ENCODE measurements around the gene ATP9B.

Gene ATP9B

DNA sequence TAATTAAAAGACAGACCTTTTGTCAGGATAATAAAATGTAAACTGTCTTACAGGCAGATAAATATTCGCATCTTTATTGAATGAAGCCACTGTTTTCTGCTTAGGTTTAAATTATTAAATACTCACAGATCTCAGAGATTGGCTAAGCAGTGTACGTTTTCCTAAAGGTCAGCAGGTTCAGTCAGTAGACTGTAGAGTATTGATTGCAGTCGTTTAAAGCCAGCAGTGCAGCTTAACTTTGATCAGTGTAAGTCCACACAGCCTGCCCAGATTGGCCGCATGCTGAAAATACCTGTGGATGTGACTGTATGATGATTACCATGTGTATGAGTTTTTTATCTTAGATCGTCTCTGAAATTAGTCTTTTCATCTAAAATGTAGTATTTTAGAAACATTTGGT, 42.3 kb downstream of the ATP9B start:
- no peak overlapping the region for H3K27ac ChIP-seq
- TF ChIP-seq, protein P1, sequence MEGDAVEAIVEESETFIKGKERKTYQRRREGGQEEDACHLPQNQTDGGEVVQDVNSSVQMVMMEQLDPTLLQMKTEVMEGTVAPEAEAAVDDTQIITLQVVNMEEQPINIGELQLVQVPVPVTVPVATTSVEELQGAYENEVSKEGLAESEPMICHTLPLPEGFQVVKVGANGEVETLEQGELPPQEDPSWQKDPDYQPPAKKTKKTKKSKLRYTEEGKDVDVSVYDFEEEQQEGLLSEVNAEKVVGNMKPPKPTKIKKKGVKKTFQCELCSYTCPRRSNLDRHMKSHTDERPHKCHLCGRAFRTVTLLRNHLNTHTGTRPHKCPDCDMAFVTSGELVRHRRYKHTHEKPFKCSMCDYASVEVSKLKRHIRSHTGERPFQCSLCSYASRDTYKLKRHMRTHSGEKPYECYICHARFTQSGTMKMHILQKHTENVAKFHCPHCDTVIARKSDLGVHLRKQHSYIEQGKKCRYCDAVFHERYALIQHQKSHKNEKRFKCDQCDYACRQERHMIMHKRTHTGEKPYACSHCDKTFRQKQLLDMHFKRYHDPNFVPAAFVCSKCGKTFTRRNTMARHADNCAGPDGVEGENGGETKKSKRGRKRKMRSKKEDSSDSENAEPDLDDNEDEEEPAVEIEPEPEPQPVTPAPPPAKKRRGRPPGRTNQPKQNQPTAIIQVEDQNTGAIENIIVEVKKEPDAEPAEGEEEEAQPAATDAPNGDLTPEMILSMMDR (conservative IDR thresholded peaks at IDR 0.05) = no peak

GRCh38 chr18:79117385-79117784, 48.2 kb downstream of the ATP9B start:
- no peak overlapping the region for H3K27ac ChIP-seq
- TF ChIP-seq, protein P1 (conservative IDR thresholded peaks at IDR 0.05) = no peak

DNA sequence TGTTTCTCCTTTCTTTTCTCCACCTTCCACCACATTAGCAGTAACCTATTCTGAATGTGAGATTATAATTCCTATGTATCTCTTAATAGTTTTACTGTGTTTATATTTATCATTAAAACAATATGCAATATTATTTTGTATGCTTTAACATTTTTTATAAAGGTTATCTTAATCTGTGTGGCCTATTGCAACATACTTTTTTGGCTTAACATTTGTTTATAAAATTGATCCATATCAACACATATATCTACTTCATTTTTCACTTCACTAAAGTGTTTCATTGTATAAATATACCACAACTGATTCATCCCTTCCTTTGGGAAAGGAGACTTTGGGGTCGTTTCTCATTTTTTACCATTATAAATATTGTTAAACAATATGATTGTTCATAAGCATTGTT, 48.6 kb downstream of the ATP9B start:
- H3K27ac ChIP-seq = no peak overlapping the region
- TF ChIP-seq, protein P1 (conservative IDR thresholded peaks at IDR 0.05) = no peak

GRCh38 chr18:79118797-79119196, 49.6 kb downstream of the ATP9B start:
- TF ChIP-seq, protein P1 (conservative IDR thresholded peaks at IDR 0.05) = no peak
- H3K27ac ChIP-seq = no peak overlapping the region

DNA sequence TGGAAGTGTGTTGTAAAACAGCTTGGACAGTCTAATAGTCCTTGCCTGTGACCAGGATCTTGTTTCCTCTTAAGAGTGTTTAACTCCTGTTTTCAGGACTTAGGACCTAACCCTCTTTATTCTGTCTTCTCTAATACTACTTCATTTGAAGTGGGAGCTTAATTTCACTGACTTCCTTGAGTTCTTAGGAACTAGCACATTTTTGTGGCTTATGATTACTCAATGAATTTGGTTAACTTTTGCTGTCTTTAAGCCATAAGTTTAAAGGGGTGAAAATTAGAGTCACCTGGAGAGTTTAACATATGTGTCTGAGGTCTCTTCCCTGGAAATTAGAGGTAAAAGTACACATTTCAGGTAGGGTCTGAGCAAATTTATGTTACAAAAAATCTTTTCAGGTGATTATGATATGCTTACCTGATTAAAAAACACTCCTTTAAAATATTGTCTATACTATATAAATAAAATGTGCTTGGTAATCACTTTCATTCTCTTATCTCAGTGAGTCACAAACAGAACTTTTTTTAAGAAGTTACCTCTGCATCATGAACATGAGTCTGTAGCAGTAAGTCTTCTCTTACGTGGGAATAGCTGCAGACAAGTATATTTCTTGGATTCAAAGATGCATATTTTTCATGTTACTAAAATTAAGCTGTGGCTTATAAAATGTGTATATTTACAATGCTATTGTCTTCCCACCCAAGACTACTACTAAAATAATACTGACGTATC, 52.7 kb downstream of the ATP9B start:
- H3K27ac ChIP-seq = no peak overlapping the region
- TF ChIP-seq, protein P1 (conservative IDR thresholded peaks at IDR 0.05) = no peak

DNA sequence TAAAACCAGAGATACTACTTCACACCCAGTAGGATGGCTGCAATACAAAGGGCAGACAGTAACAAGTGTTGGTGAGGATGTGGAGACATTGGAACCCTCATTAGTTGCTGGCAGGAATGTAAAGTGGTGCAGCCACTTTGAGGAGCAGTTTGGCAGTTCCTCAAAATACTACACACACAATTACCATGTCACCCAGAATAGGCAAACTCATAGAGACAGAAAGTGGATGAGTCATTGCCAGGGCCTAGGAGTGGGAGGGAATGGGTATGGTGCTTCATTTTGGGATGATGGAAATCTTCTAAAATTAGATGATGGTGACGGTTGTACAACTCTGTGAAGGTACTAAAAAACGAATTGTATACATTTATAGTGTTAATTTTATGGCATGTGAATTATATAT, 54.8 kb downstream of the ATP9B start:
- TF ChIP-seq, protein P1 (conservative IDR thresholded peaks at IDR 0.05) = no peak

DNA sequence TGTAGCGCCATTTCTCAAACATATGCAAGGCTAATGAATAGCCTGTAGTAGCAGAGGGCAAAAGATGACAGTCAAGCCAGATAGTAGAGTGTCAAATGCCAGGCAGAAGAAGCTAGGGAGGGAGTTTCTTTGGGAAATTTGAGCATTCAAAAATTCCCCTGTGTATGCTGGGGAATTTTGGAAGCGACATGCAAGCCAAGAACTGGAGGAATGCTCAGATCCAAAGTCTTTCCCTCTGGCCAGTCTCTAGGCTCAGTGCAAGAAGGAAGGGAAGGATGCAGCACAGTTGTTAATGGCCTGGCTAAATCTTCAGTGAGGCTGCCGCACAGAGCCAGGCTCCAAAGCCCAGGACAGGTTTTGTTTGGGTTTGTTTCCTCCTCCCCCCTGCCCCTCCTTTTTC, 59.9 kb downstream of the ATP9B start:
- TF ChIP-seq, protein P1 (conservative IDR thresholded peaks at IDR 0.05) = no peak
- H3K27ac ChIP-seq = no peak overlapping the region

More for the DNA sequence above, 54.8 kb downstream of the ATP9B start:
- no peak overlapping the region for H3K27ac ChIP-seq
